Prostate gland (tissue), 2 donors: ENCODE results near the gene DNM2. TPM values are rescaled to one million over a fixed set of nuclear protein-coding genes. Genes with fewer than 3 reads are reported as not detected.

Experiments used
- DNase-seq: peaks from one replicate; pipeline ENCODE4 v3.0.0-alpha.2; 2019; ENCODE audit warnings: low spot score
- H3K27ac ChIP-seq, 2 donors: fragments of 200-600 bp; sonication (generic); 2 replicates each; pipeline ENCODE4 v1.5.1; 2017 to 2019
- H3K27me3 ChIP-seq: fragments of 200-600 bp; sonication (generic); replicated peaks from 2 replicates; pipeline ENCODE4 v1.5.1; 2019; ENCODE audit not compliant: insufficient read depth
- H3K36me3 ChIP-seq, 2 donors: fragments of 200-600 bp; sonication (generic); 1 replicate in 1 of 2; 2 replicates in 1 of 2; pipeline versions ENCODE4 v1.5.1 to v1.8.1; 2017 to 2019
- H3K4me1 ChIP-seq: fragments of 200-600 bp; sonication (generic); replicated peaks from 2 replicates; pipeline ENCODE4 v1.5.1; 2019
- H3K4me3 ChIP-seq, 2 donors: fragments of 200-600 bp; sonication (generic); 2 replicates each; pipeline ENCODE4 v1.5.1; 2017 to 2019
- H3K9me3 ChIP-seq: fragments of 200-600 bp; sonication (generic); 2 replicates; pipeline ENCODE4 v1.5.1; 2017
- CTCF ChIP-seq, 4 experiments: fragments of 200-600 bp in 2 of 4; fragments of 450-650 bp in 2 of 4; sonication (generic) in 2 of 4; IDR thresholded peaks; 1 replicate in 3 of 4; 2 replicates in 1 of 4; pipeline ENCODE4 v1.5.1; 2016 to 2019; ENCODE audit warnings: antibody characterized with exemption in 4 of 4, mild to moderate bottlenecking in 2 of 4, moderate library complexity in 2 of 4
- POLR2A ChIP-seq: fragments of 450-650 bp; IDR thresholded peaks from one replicate; pipeline ENCODE4 v1.6.1; 2016; ENCODE audit warnings: antibody characterized with exemption, mild to moderate bottlenecking
- POLR2AphosphoS5 ChIP-seq: sonication (generic); formaldehyde crosslinking; IDR thresholded peaks from one replicate; pipeline ENCODE4 v1.6.1; 2017; ENCODE audit warnings: antibody characterized with exemption
- WGBS: methylation state at CpG from one replicate; pipeline ENCODE4 v1.1.5; 2018; 5-methylcytosine and 5-hydroxymethylcytosine counted together
- intact Hi-C: fragments of 100-400 bp; cut with DNase I; formaldehyde crosslinking; loops from one replicate; pipeline ENCODE4 v1.14.2; 2022
- total RNA-seq, 2 donors: library from RNA; depleted of rRNA; stranded (reverse); fragments of >200 nt; gene quantifications; one replicate each; pipeline ENCODE4 v1.1.0, GENCODE V29; 2016

DNM2 gene
- total RNA-seq, 2 donors from 2014 or later: 137 to 279 TPM

- DNase-seq: no peak
- Histone ChIP-seq H3K4me3 (no peak overlapping the region), H3K36me3 (no peaks in the 10 kb centered on the region), H3K9me3 (no peaks in the 10 kb centered on the region), H3K27me3 (no peaks in the 10 kb centered on the region), H3K27ac (no peak overlapping the region), H3K4me1 (no peaks in the 10 kb centered on the region)
- no peak for TF ChIP-seq POLR2AphosphoS5
- TF ChIP-seq CTCF (IDR thresholded peaks at IDR 0.05): no peak
- TF ChIP-seq POLR2A: no peak
- 55% methylated on average over 14 of the region's 14 CpGs for WGBS
- intact Hi-C loops: no loop called here
Observed at GRCh38 chr19:10727685-10728201, 9.9 kb downstream of the DNM2 start.

- DNase-seq: no peak
- H3K4me1 ChIP-seq: no peaks in the 10 kb centered on the region
- H3K36me3 ChIP-seq: no peaks in the 10 kb centered on the region
- intact Hi-C loops: no loop called here
- no peak overlapping the region for H3K4me3 ChIP-seq
- no peaks in the 10 kb centered on the region for H3K27me3 ChIP-seq
- TF ChIP-seq POLR2A: no peak
- no peaks in the 10 kb centered on the region for H3K9me3 ChIP-seq
- no peak overlapping the region for H3K27ac ChIP-seq
- WGBS: 89% methylated on average over 14 of the region's 14 CpGs
Observed at GRCh38 chr19:10729411-10729810, 11.5 kb downstream of the DNM2 start.

- DNase-seq: no peak
- H3K27ac ChIP-seq: no peak overlapping the region
- 84% methylated on average over 12 of the region's 12 CpGs for WGBS
- H3K9me3 ChIP-seq: no peaks in the 10 kb centered on the region
- no peaks in the 10 kb centered on the region for H3K4me1 ChIP-seq
- H3K27me3 ChIP-seq: no peaks in the 10 kb centered on the region
- H3K36me3 ChIP-seq: no peaks in the 10 kb centered on the region
- TF ChIP-seq POLR2A: no peak
- no peak for TF ChIP-seq CTCF (IDR thresholded peaks at IDR 0.05)
- no peak for TF ChIP-seq POLR2AphosphoS5
- intact Hi-C loops: no loop called here
- H3K4me3 ChIP-seq: no peak overlapping the region
Observed at GRCh38 chr19:10730932-10731331, 13.1 kb downstream of the DNM2 start.

- intact Hi-C loops: no loop called here
- TF ChIP-seq CTCF (IDR thresholded peaks at IDR 0.05) (no peak), POLR2AphosphoS5 (no peak), POLR2A (no peak)
- 79% methylated on average over 5 of the region's 5 CpGs for WGBS
- no peak for DNase-seq
- no peaks in the 10 kb centered on the region for H3K27me3 ChIP-seq
- H3K4me1 ChIP-seq: no peaks in the 10 kb centered on the region
- H3K27ac ChIP-seq: no peak overlapping the region
- no peaks in the 10 kb centered on the region for H3K36me3 ChIP-seq
- no peaks in the 10 kb centered on the region for H3K9me3 ChIP-seq
- H3K4me3 ChIP-seq: no peak overlapping the region
Observed at GRCh38 chr19:10735741-10736140, 17.9 kb downstream of the DNM2 start.

GRCh38 chr19:10736189-10736588 is 18.3 kb downstream of the DNM2 start:
- Histone ChIP-seq H3K36me3 (no peaks in the 10 kb centered on the region), H3K27ac (no peak overlapping the region), H3K27me3 (no peaks in the 10 kb centered on the region), H3K9me3 (no peaks in the 10 kb centered on the region), H3K4me1 (no peaks in the 10 kb centered on the region), H3K4me3 (no peak overlapping the region)
- intact Hi-C loops: no loop called here
- DNase-seq: no peak
- TF ChIP-seq CTCF (IDR thresholded peaks at IDR 0.05): no peak
- no peak for TF ChIP-seq POLR2AphosphoS5
- no peak for TF ChIP-seq POLR2A
- 87% methylated on average over 6 of the region's 6 CpGs for WGBS
